Stimulated activated naive CD8-positive, alpha-beta T cell treated with anti-CD3 and anti-CD28 coated beads, Interleukin-15, Interleukin-2, amounts not matched to agents 100 U/mL and 50 U/mL, for 24 hours (primary cell): ENCODE measurements around the gene ZNF207.
"Not testable (repeated sequence)": the region's sequence is repeated elsewhere in the genome, so short reads cannot be mapped to it uniquely, and the experiment has no call there.

Experiments used
- ATAC-seq: fragments of 150-1000 bp; cut with Tn5 transposase; one replicate; pipeline ENCODE4 v1.10.0; 2021
- DNase-seq: peaks from one replicate; pipeline ENCODE4 v3.0.0; 2021

Gene ZNF207

DNA sequence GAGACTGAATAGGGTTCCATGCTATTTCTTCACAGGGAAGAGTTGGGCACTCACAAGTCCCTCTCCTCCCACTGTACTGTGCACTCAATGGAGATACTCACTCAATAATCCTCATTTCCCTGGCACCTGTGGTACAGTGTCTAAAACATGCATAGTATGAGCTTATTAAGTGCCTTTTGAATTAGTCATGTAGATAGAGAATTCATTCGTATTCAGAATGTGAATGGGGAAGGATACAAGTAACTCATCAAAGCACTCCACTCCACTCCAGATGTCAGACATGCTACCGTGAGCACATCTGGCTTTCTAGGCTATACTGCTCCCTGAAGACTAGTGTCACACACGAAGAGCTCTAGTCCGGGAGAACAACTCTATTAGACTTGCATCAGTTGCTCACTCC lies 14.3 kb upstream of the ZNF207 start:
- no peak for DNase-seq

DNA sequence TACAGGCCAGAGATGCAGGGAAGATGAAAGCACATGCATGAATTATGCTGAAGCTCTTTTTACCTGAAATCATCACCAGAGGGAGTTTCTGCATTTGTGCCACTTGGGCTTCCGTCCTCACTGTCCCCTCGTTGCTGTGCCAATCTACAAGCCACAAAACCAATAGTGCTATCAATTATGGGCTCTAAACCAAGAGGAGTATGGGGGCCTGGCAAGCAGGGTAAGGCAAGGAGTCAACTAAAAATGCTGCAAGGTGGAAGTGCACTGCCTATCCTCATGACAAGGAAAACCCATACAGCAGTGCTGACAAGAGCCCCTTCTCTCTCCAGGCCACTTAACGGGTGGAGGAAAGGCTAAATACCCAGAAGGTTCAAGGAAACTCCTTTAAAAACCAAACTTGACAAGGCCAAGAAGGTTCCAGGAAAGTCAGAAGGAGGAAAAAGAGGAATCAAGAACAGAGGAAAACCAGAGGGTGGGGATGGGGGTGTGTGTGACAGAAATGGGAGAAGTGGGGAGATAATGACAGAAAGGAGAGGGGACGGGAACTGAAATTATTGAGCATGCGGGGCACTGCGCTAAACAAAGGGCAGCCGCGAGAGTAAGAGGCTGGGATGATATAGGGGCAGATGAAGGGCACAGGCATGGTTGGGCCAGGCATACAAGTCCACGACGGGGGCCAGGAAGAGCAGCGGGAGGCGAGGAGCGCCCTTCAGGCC lies 8.7 kb upstream of the ZNF207 start:
- ATAC-seq = peak; percentile 8
- peak; percentile 51 for DNase-seq

More for the DNA sequence above, 14.3 kb upstream of the ZNF207 start:
- ATAC-seq = no peak

DNA sequence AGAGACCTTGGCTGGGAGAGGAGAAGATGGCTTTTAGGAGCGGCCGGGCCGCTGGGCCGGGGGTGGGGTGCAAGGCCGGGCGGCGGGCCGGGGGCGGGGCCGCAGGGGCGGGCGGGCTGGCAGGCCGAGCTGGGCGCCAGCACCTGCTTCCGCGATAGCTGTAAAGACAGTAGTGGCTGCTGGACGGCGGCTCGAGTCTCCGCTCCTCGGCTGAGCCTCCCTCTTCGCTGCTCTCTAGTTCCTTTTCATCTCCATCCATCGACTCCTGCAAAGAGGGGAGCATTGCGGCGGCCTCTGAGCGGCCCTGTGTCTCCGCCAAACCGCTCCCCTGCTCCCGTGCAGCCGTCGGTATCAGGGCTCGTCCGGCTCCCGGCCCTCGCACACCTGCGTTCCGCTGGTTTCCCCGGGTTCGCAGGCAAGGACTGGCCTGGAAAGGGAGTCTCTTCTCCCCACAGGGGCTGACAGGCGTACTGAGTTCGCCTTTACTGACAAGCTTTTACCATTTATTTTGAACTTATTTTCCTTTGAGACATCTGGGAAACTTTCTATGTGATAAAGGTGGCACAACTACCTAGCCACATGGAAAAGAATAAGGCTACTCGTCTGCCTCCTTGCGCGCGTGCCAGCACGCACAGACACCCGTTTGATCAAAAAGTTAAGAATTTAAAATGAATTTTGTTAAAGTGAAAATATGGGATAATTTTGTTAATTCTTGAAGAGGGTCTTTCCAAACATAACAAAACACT lies 7.9 kb upstream of the ZNF207 start, which contains the start of gene C17orf75:
Gene C17orf75, minus strand, starts transcription at position 317 of the 746 bp plus-strand sequence. Its CDS starts 34 bp downstream, at position 283.
- DNase-seq = peak; percentile 87
- peak; percentile 96 for ATAC-seq

DNA sequence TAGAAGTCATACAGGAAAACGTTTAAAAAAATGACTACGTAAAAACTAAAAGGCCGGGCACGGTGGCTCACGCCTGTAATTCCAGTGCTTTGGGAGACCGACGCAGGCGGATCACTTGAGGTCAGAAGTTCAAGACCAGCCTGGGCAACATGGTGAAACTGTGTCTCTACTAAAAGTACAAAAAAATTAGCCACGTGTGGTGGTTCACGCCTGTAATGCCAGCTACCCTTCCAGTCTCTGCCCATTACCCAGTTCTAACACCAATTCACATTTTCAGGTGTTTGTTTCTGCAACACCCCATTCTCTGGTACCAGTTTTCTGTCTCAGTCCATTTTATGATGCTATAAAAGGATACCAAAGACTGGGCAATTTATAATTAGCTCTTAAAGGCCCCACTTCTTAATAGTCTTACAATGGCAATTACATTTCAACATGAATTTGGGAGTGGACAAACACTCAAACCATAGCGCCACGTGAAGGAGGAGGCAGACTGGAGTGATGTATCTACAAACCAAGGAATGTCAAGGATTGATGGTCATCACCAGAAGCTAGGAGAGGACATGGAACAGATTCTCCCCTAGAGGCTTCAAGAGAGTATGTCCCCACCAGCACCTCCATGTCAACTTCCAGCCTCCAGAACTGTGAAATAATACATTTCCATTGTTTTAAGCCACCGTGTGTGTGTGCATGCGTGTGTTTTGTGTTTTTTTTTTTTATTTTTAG lies 7.2 kb upstream of the ZNF207 start:
- DNase-seq = no peak
- no peak for ATAC-seq

DNA sequence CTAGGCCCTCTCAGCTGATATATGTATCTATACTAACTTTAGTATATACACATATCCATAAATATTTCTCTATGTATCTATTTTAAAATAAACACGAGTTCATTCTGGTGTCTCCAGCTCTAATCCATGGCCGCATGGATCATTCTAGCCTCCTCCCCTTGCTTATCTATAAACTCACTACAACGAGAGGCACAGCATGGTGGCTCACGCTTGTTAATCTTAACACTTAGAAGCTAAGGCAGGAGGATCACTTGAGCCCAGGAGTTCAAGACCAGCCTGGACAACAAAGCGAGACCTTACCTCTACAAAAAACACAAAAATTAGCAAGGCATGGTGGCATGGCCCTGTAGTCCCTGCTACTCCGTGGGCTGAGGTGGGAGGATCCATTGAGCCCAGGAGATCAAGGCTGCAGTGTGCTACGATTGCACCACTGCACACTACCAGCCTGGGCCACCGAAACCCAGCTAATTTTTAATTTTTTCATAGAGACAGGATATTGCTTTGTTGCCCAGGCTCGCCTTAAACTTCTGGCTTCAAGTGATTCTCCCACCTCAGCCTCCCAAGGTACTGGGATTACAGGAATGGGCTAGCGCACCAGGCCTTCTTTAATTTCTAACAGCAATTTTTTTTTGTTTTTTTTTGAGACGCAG lies 3.9 kb upstream of the ZNF207 start:
- ATAC-seq = no peak
- no peak for DNase-seq

DNA sequence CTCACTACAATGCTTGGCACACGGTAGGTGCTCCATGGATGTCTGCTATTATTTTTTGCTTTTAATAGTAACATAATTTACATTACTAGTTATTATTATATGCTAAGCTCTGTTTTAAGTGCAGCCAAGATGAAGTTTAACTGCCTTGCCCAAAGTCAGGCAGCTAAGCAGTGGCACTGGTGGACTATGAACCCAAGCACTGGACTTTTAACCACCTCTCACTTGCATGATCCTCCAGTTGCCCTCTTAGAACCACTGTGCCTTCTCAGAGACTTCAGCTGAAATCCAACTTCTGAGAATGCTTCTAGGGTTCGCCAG lies 1.5 kb upstream of the ZNF207 start:
- ATAC-seq = no peak

DNA sequence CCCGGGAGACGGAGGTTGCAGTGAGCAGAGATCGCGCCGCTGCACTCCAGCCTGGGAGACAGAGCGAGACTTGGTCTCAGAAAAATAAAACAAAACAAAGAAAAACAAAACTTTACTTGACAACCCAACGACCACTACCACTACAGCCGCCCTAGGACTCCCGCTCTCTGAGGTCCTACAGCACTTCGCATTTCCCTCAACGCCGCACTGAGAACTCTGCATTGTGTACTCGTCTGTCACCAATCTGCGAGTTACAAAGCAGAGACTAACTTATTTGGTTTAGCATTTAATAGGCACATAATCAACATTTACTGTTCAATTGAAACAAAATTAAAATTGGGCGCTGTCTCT lies 479 bp upstream of the ZNF207 start:
- ATAC-seq = no peak
- no peak for DNase-seq

More for the DNA sequence above, 1.5 kb upstream of the ZNF207 start:
- no peak for DNase-seq

DNA sequence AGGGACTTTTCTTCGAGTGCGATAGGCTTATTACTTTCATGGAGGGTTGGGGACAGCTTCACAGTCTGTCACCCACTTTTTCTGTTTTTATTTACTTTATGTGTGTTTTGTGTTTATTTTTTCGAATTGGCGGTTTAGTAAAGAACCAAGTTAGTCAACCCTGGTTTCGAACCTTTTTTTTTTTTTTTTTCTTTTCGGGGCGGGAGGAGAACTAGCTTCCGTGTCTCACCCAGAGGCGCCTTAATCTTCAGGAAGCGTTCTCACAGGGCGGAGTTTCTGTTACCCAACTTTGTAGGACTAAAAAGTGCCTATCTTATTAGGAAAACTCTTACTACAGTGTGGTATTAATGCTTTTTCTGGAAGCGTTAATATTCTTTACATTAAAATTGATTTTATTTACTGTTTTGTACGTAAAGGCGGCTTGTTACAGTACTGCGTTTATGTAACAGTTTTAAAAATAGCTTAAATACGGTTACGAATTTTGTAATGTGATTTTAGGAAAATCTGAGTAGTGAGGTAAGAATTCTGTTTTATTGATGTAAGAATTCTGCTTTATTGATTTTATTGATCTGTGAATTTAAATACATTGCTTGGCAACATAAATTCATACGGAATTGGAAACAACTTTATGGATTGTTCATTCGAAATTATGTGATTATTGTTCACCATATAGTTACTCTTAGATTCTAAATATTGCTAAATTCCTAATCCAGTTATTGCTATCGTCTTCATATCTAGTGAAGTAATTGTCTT lies 885 bp downstream of the ZNF207 start:
- DNase-seq (peak; percentile 26), ATAC-seq (peak; percentile 24)

DNA sequence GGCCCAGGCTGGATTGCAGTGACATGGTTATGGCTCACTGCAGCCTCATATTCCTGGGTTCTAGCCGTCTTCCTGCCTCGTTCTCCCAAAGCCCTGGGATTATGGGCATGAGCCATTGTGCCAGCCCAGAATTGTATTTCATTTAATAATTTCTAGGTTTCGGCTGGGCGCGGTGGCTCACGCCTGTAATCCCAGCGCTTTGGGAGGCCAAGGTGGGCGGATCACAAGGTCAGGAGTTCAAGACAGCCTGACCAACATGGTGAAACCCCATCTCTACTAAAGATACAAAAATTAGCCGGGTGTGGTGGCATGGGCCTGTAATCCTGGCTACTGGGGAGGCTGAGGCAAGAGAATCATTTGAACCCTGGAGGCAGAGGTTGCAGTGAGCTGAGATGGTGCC lies 2.8 kb downstream of the ZNF207 start:
- DNase-seq, ATAC-seq: not testable (repeated sequence)

DNA sequence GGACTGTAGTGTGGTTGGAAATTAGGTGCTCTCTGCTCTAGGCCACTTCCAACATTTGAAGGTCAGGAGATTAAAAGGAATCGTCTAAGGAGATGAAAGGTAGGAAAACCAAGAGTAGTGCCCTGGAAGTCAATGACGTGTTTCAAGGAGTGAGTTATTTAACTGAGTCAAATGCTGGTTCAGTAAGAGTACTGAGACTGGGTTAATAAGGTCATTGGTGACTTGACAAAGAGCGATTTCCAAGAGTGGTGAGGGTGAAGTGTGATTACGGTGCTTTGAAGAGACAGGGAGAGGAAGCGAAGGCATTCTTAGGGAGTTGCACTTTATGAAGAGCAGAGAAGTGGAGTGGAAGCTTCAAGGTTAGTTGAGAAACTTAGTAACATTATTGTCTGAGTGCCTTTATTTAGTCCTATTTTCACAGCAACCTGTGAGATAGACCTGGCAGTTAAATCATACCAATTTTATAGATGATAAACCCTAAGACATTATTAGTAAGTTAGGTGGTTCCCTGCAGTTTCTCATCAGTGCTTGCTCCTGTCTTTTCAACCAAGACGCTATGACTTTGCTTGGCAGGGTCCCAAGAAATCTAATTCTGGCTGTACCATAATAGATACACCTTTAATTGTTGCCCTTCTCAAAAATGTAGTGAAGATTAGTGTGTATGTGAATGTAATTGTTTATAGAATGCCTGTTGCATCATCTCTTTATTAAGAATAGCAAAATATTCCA lies 5.9 kb downstream of the ZNF207 start:
- no peak for DNase-seq
- ATAC-seq = no peak

DNA sequence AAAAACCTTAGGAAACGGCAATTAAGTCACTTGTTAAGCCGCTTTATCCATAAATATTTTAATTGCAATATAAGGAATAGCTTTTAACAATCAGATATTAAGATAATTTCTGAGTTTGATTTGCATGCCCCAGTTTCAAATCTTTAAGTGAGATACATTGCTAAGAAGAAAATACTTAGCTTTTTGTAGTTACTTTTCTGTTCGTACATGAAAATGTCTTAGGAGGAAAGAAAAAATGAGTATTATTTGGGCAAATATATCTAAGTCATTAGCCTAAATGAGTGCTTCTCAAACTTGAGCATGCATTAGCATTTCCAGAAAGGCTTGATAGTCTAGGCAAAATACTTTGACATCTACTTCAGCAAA lies 6.4 kb downstream of the ZNF207 start:
- DNase-seq (no peak), ATAC-seq (no peak)

DNA sequence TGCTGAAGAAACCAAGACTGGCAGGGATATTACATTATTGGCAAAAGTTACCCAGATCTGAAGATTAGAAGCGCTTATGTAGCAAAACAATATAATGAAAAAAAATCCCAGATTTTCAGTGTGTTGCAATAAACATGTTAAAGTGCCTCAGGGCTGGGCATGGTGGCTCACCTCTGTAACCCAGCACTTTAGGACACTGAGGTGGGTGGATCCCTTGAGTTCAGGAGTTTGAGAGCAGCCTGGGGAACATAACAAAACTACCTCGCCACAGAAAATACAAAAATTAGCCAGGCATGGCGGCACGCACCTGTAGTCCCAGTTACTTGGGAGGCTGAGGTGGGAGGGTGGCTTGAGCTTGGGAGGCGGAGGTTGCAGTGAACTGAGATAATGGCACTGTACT lies 6.8 kb downstream of the ZNF207 start:
- ATAC-seq (no peak), DNase-seq (no peak)

DNA sequence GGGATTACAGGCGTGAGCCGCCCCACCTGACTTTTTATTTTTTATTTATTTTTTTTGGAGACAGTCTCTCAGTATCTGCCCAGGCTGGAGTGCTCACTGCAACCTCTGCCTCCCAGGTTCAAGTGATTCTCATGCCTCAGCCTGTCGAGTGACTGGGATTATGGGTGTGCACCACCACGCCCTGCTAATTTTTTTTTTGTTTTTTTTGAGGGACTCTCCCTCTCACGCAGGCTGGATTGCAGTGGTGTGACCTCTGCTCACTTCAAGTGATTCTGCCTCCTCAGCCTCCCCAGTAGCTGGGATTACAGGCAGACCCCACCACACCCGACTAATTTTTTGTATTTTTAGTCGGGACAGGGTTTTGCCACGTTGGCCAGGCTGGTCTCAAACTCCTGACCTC lies 7.7 kb downstream of the ZNF207 start:
- no peak for DNase-seq
- ATAC-seq = no peak

DNA sequence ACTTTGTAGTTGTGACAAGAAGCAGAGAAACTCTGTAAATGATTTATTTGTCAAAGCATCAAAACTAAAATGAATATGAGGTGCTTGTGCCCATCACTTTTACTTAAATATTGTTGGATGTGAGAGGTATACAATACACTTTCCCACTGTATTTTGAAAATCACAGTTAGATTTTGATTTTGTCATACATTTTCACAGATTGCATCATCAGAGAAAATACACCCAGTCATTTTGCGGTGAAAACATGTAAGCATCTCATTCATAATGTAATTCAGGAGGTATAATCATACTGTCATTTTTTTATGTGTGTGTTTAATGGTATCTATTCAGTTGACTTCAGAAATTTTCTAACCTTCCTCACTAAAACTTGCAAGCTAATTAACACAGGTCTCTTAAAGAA lies 11.3 kb downstream of the ZNF207 start:
- ATAC-seq = no peak

DNA sequence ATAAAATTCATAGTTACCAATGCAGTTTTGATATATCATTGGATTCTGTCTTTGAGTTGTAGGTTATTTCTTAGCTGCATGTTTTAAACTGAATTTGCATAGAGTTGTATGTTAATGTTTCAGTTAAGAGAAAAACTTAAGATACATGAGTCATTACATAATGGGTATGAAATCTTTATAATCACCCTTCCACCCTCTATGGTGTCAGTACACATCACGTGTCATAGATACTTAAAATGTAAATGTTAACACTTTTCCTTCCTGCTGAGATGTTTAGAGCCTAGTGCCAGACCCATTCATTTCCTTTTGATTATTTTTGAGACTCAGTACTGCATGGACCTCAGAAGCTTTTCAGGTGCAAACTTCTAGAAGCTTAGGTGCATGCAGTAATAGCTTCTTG lies 20.5 kb downstream of the ZNF207 start:
- no peak for DNase-seq
- peak; percentile 36 for ATAC-seq

More for the DNA sequence above, 11.3 kb downstream of the ZNF207 start:
- DNase-seq = no peak

DNA sequence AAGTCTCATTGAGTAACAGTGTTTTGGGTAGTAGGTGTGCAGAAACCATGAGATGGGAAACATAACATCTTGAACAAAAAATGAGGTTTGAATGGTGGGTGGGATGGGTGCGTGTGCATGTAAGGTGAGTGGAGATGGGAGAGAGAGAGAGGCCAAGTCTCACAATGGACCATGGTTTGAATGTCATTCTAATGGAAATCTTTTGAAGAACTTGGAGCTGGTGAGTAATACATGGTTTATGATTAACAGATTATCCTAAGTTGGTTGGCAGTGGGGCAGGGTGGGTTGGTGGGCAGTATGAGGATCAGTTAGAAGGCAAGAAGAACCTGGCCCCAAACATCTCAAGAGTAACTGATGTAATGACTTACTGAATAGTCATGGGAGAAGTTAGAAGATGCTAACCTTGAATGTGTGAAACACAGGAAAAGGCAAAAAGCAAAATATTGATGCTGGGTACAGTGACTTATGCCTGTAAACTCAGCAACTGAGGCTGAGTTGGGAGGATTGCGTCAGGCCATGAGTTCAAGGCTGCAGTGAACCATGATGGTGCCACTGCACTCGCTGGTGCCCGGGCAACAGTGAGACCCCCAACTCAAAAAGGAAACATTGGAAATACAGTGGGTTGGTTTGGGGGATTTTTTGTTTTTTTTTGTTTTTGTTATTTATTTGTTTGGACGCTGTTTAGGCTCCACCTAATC lies 32.7 kb downstream of the ZNF207 start:
- ATAC-seq (peak; percentile 32), DNase-seq (no peak)

DNA sequence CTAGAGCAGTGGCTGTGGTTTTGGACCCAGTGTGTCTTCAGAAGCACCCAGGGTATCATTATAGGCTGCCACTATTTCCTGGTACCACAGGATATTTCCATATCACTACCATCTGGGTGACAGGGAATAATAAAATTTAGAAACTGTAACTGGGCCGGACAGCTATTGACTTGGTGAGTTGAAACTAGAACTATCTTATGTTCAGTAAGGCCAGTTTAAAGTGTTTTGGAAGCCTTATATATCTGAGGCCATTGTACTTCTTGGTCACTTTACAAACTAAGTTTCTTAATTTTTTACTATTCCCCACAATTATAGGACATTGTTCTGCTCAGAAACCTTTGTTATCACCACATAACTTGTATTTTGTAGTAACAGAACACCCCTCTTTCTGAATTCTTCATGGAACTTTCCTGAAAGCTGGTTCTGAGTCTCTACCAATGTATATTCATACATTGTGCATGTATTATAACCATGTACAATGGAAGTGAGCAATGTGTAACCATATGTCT lies 34.0 kb downstream of the ZNF207 start:
- ATAC-seq = no peak
- DNase-seq = no peak

DNA sequence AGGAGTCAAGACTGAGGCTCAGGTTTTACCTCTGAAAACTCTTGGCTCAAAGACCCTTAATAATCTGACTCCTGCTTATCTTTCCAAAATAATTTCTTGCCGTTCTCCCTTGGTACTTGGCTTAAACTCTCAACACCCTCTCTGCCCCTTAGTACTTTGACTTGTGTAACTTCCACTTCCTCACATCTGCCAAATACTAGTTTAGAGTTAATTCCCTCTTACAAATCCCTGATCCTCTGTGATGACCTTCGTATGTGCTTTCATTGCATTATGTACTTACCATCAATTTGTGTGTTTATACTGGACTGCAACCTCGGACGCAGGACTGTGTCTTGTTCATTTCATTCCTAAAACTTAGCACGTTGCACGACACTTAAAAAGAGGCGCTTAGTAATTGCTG lies 35.2 kb downstream of the ZNF207 start:
- DNase-seq (no peak), ATAC-seq (no peak)

DNA sequence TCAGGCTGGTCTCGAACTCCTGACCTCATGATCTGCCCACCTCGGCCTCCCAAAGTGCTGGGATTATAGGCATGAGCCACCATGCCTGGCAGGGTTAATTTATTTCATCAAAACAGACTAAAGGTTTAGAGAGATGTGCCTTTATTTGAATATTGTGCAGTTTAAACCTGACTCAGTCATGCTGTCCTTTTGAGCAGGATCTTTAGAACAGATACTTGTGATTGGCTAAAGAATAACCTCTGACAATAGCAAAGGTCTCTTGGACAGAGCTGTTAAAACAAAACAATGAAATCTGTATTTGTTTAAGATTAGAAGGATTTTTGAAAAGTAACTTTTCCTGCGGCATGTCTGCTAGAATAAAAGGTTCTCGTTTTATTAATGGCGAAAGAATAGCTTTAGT lies 36.0 kb downstream of the ZNF207 start:
- DNase-seq (no peak), ATAC-seq (no peak)

DNA sequence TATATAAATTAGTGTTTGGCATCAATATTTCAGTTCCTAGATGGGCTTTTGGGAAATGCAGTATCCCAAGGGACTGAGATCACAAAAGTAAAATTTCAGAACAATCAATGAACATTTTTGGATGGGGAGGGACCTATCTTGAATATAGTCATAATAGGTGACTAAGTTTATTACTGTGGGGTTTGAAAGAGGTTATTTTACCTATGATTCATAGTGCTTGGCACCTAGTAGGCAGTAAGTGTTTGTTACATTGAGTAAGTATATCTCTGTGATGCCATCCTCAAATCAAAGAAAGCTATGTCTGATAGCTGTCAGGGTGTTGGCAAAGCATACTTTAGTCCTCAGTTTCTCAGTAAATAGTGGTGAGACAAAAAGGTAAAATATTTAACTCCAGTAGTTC lies 36.9 kb downstream of the ZNF207 start:
- ATAC-seq = no peak

More for the DNA sequence above, 36.9 kb downstream of the ZNF207 start:
- DNase-seq = no peak
